ENCODE data around the gene TM9SF4. TPM values are rescaled to one million over a fixed set of nuclear protein-coding genes. Genes with fewer than 3 reads are reported as not detected.

The TM9SF4 gene
- total RNA-seq, 4 donors from 2014 or later: 18.0 to 22.9 (median 21.0) TPM

DNA sequence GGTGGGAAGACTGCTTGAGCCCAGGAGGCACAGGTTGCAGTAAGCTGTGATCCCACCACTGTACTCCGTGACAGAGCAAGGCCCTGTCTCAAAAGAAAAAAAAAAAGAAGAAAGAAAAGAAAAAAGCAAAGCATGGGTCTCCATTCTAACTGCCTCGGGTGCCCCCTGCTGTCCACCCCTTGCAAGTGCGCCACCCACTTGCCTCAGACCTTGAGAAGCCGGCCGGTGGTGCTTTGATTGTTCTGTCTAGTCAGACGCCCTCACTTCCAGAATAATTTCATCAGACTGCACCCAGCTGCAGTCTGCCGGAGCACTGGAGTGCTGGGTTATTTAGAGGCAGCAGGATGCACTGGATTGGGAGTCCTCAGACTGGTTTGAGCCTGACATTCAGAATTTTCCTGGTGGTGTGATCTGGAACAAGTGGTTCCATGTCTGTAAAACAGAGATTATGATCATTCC is 17.6 kb upstream of the TM9SF4 start:
- TF ChIP-seq, protein P1, sequence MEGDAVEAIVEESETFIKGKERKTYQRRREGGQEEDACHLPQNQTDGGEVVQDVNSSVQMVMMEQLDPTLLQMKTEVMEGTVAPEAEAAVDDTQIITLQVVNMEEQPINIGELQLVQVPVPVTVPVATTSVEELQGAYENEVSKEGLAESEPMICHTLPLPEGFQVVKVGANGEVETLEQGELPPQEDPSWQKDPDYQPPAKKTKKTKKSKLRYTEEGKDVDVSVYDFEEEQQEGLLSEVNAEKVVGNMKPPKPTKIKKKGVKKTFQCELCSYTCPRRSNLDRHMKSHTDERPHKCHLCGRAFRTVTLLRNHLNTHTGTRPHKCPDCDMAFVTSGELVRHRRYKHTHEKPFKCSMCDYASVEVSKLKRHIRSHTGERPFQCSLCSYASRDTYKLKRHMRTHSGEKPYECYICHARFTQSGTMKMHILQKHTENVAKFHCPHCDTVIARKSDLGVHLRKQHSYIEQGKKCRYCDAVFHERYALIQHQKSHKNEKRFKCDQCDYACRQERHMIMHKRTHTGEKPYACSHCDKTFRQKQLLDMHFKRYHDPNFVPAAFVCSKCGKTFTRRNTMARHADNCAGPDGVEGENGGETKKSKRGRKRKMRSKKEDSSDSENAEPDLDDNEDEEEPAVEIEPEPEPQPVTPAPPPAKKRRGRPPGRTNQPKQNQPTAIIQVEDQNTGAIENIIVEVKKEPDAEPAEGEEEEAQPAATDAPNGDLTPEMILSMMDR (IDR thresholded peaks at IDR 0.05 in 4 of 5, conservative IDR thresholded peaks at IDR 0.05 in 1 of 5): peak; percentile 32 to 93 (median 61)
- TF ChIP-seq POLR2A (IDR thresholded peaks at IDR 0.05): no peak
- Histone ChIP-seq H3K9me3 (no peaks in the 10 kb centered on the region), H3K27ac (no peak overlapping the region), H3K36me3 (no peaks in the 10 kb centered on the region), H3K4me3 (no peak overlapping the region), H3K4me1 (no peaks in the 10 kb centered on the region), H3K27me3 (no peaks in the 10 kb centered on the region)
- ATAC-seq (peak; percentile 61 to 80), DNase-seq (peak; percentile 32 to 48)
- intact Hi-C loops (cut with DNase I; ENCODE audit: low total_unique reads) (loop anchor here (5.0 kb wide), 1 partner anchor 60 kb away; no protein-coding TSS in a partner anchor), in situ Hi-C loops (cut with MboI; ENCODE audit: low sequenced_read_pairs in 4 of 4) (no loop called here)

- Histone ChIP-seq H3K36me3 (no peaks in the 10 kb centered on the region), H3K4me1 (no peaks in the 10 kb centered on the region), H3K27me3 (peaks cover 0 to 5% (median 3%) of the 10 kb centered on the region in 3 donors), H3K27ac (no peak overlapping the region), H3K9me3 (no peaks in the 10 kb centered on the region), H3K4me3 (no peak overlapping the region)
- TF ChIP-seq, protein P1 (IDR thresholded peaks at IDR 0.05 in 4 of 5, conservative IDR thresholded peaks at IDR 0.05 in 1 of 5): no peak
- TF ChIP-seq POLR2A (IDR thresholded peaks at IDR 0.05): no peak
- intact Hi-C loops (cut with DNase I; ENCODE audit: low total_unique reads): no loop called here
- in situ Hi-C loops (cut with MboI; ENCODE audit: low sequenced_read_pairs in 4 of 4): no loop called here
- DNase-seq (no peak), ATAC-seq (no peak)
These were observed 10.7 kb upstream of the TM9SF4 start for GRCh38 chr20:32098786-32099185.

DNA sequence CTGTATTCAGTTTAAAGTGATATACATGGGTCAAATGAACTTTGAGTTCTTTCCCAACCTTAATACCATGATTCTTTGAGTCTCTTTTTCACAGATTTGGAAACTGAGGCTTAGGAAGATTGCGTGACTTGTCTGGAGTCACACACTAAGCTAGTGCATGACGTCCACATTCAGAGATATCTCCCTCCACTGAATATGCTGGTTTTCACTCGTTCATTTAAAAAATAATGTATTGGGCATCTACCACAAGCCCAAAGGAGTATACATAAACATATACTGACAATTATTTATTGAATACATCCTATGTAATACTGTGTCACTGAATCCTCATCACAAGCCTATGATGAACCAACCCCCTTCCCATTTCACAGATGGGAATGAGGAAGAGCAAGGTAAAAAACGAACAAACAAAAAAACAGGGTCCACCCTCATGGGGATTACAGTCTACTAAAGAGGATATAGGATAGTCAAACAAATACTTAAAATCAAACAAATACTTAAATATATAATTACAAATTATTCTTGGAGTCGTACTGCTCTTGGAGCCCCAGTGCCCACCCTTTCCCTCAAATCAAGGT is 611 bp upstream of the TM9SF4 start:
- Histone ChIP-seq H3K9me3 (no peaks in the 10 kb centered on the region), H3K27me3 (no peaks in the 10 kb centered on the region), H3K27ac (peak overlapping the region; percentile 98 to 100 (median 99)), H3K4me1 (peaks cover 17 to 26% of the 10 kb centered on the region in 2 donors), H3K4me3 (peak overlapping the region; percentile 94 to 100 (median 96)), H3K36me3 (no peaks in the 10 kb centered on the region)
- DNase-seq (no peak), ATAC-seq (no peak)
- TF ChIP-seq, protein P1 (IDR thresholded peaks at IDR 0.05 in 4 of 5, conservative IDR thresholded peaks at IDR 0.05 in 1 of 5): no peak
- TF ChIP-seq POLR2A (IDR thresholded peaks at IDR 0.05): no peak
- in situ Hi-C loops (cut with MboI; ENCODE audit: low sequenced_read_pairs in 4 of 4) (loop anchor here in 1 of 4 donors (25.0 kb wide), 1 partner anchor 572 kb away; a partner anchor contains a TSS), intact Hi-C loops (cut with DNase I; ENCODE audit: low total_unique reads) (loop anchor here (1.0 to 2.0 kb wide), 2 partner anchors 98 to 249 kb away; partner anchors contain the start of genes ASXL1, PLAGL2 and POFUT1)

DNA sequence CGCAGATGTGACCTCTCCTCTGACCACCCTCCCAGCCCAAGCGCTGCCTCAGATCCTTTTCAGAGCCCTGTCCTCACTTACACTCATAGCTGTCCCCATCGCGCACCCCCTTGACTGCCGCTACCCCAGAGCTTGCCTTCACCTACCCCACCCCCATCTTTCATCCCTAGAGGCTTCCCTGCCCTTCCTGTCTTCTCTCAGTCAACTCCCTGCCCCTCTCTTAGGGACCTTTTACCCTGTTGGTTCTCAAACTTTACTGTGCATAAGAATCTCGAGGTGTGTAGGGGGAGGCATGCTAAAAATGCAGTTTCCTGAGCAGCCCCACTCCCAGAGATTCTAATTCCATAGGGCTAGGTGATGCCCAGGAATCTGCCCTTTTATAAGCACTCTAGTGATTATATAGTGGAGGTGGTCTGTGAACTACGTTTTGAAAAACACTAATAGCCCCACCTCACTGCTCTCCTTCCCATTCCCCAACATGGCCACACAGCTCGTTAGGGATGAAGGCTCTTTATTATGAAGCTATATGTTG is 725 bp downstream of the TM9SF4 start:
- Histone ChIP-seq H3K36me3 (no peaks in the 10 kb centered on the region), H3K9me3 (no peaks in the 10 kb centered on the region), H3K27me3 (no peaks in the 10 kb centered on the region), H3K4me1 (peaks cover 21 to 36% of the 10 kb centered on the region in 2 donors), H3K4me3 (peak overlapping the region; percentile 94 to 100 (median 96)), H3K27ac (peak overlapping the region; percentile 98 to 100 (median 99))
- no peak for TF ChIP-seq POLR2A (IDR thresholded peaks at IDR 0.05)
- TF ChIP-seq, protein P1 (IDR thresholded peaks at IDR 0.05 in 4 of 5, conservative IDR thresholded peaks at IDR 0.05 in 1 of 5): no peak
- ATAC-seq: no peak
- intact Hi-C loops (cut with DNase I; ENCODE audit: low total_unique reads) (loop anchor here (10.0 kb wide), 1 partner anchor 275 kb away; no protein-coding TSS in a partner anchor), in situ Hi-C loops (cut with MboI; ENCODE audit: low sequenced_read_pairs in 4 of 4) (loop anchor here in 1 of 4 donors (10.0 to 25.0 kb wide), 2 partner anchors 95 to 573 kb away; partner anchors contain the start of genes PLAGL2 and POFUT1)
- no peak for DNase-seq
